GM23338 (cell line): Measurements from ENCODE around the gene PLPPR5. TPM values are rescaled to one million over a fixed set of nuclear protein-coding genes. Genes with fewer than 3 reads are reported as not detected.
"Not testable (repeated sequence)": the region's sequence is repeated elsewhere in the genome, so short reads cannot be mapped to it uniquely, and the experiment has no call there.

Experiments
- ATAC-seq: fragments of 200-7000 bp; cut with Tn5 transposase; 3 replicates; pipeline ENCODE4 v1.9.1; 2020
- DNase-seq: peaks from one replicate; pipeline ENCODE4 v3.0.0-alpha.2; 2015; ENCODE audit warnings: low spot score
- H2AFZ ChIP-seq: fragments of 200-600 bp; sonication (generic); 2 replicates; pipeline ENCODE4 v1.8.0; 2016; ENCODE audit warnings: antibody characterized with exemption, mild to moderate bottlenecking, moderate library complexity
- H3F3A ChIP-seq: fragments of 200-600 bp; sonication (generic); replicated peaks from 2 replicates; pipeline ENCODE4 v1.8.0; 2017; ENCODE audit warnings: antibody characterized with exemption, mixed run types, low read depth
- H3K27ac ChIP-seq: fragments of 200-600 bp; sonication (generic); 2 replicates; pipeline ENCODE4 v1.6.1; 2016; ENCODE audit warnings: low read depth
- H3K27me3 ChIP-seq: fragments of 200-600 bp; sonication (generic); 2 replicates; pipeline ENCODE4 v1.8.0; 2016; ENCODE audit warnings: mild to moderate bottlenecking, mixed run types, moderate library complexity; ENCODE audit not compliant: insufficient read depth
- H3K36me3 ChIP-seq: fragments of 200-600 bp; sonication (generic); 2 replicates; pipeline ENCODE4 v1.8.0; 2016; ENCODE audit warnings: mild to moderate bottlenecking; ENCODE audit not compliant: insufficient read depth
- H3K4me1 ChIP-seq: fragments of 200-600 bp; sonication (generic); 2 replicates; pipeline ENCODE4 v1.8.0; 2016; ENCODE audit warnings: mild to moderate bottlenecking, moderate library complexity; ENCODE audit not compliant: insufficient read depth
- H3K4me2 ChIP-seq: fragments of 200-600 bp; sonication (generic); 2 replicates; pipeline ENCODE4 v1.7.1; 2017; ENCODE audit warnings: mixed run types
- H3K4me3 ChIP-seq: fragments of 200-600 bp; sonication (generic); 2 replicates; pipeline ENCODE4 v1.6.1; 2016; ENCODE audit warnings: mixed run types
- H3K79me2 ChIP-seq: fragments of 200-600 bp; sonication (generic); replicated peaks from 2 replicates; pipeline ENCODE4 v1.8.0; 2017; ENCODE audit warnings: mild to moderate bottlenecking; ENCODE audit not compliant: insufficient read depth
- H3K9me2 ChIP-seq: fragments of 200-600 bp; sonication (generic); 2 replicates; pipeline ENCODE4 v1.8.0; 2017; ENCODE audit not compliant: insufficient read depth
- H4K20me1 ChIP-seq: fragments of 200-600 bp; sonication (generic); replicated peaks from 2 replicates; pipeline ENCODE4 v1.8.0; 2017; ENCODE audit warnings: mild to moderate bottlenecking; ENCODE audit not compliant: insufficient read depth
- H3K27ac Mint-ChIP-seq: 2 replicates; pipeline ENCODE4 v1.8.0; 2020; ENCODE audit warnings: inconsistent platforms, mild to moderate bottlenecking, moderate library complexity, mixed read lengths
- H3K27me3 Mint-ChIP-seq: 3 replicates; pipeline ENCODE4 v1.8.0; 2022; ENCODE audit warnings: low read depth, mild to moderate bottlenecking, moderate library complexity, mixed read lengths, inconsistent platforms; ENCODE audit not compliant: insufficient read depth, poor library complexity
- H3K36me3 Mint-ChIP-seq: 3 replicates; pipeline ENCODE4 v1.8.0; 2021; ENCODE audit warnings: low read depth, mild to moderate bottlenecking, inconsistent platforms, moderate library complexity, mixed read lengths
- H3K4me1 Mint-ChIP-seq: 3 replicates; pipeline ENCODE4 v1.8.0; 2020; ENCODE audit warnings: mild to moderate bottlenecking, inconsistent platforms, mixed read lengths
- H3K4me3 Mint-ChIP-seq: 3 replicates; pipeline ENCODE4 v1.8.0; 2021; ENCODE audit warnings: moderate library complexity, mild to moderate bottlenecking, inconsistent platforms, mixed read lengths
- H3K9me3 Mint-ChIP-seq: 3 replicates; pipeline ENCODE4 v1.8.0; 2020; ENCODE audit warnings: moderate library complexity, mild to moderate bottlenecking, inconsistent platforms, mixed read lengths
- NANOG ChIP-seq: IDR thresholded peaks from 2 replicates; pipeline ENCODE4 v1.6.1; 2016; ENCODE audit warnings: antibody characterized with exemption, borderline replicate concordance
- polyA plus RNA-seq: library from polyadenylated mRNA; unstranded; fragments of >200 nt; fragmentation: Nextera tagmentation; extraction: Ambion mirVana; gene quantifications from 2 replicates; pipeline ENCODE4 v1.2.1, GENCODE V29; 2016
- total RNA-seq: library from RNA; depleted of rRNA; stranded (reverse); fragments of >200 nt; shearing (Covaris generic); gene quantifications from 2 replicates; pipeline ENCODE4 v1.2.3, GENCODE V29; 2014
- TF ChIP-seq, protein P1 (sequence below): IDR thresholded peaks from one replicate; pipeline ENCODE4 v1.6.1; 2018; ENCODE audit warnings: antibody characterized with exemption; ENCODE audit not compliant: unreplicated experiment
- TF ChIP-seq, protein P2 (sequence below): fragments of 250-450 bp; sonication (Bioruptor Pico); IDR thresholded peaks from 2 replicates; pipeline ENCODE4 v1.5.0; 2020; ENCODE audit warnings: mild to moderate bottlenecking, moderate library complexity

Gene PLPPR5
- total and polyA plus RNA-seq, 2 experiments from 2014 or later = 3.2 to 4.2 TPM

DNA sequence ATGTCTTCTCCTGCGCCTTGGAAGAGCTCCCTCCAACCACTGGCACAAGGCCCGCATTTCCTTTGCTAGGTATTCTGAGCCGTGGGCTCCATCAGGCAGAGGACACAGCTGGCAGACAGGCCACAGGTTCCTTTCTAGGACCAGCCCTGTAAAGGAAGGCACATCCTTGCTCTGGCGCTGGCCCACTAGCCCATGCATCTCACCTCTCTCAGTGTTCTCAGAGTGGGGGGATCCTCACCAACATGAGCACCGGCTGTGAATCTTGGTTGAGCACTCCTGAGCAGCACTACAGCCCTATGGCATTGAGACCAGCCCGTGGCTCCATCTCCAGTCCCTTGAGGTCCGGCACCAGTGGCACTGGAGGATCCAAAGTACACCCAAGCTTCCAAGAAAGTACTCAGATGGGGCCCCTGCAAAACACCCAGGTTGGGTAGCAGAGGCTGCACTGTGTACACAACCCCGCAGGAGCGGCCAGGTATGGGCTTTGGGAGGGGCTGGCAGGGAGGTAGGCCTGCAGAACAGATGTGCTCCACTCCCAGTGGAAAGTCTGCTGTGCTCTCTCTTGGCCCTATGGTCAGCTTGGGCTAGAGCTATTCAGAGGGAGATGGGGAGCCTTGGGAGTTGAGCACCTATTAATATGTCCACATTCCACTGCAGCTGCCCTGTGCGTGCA is 47.1 kb upstream of the PLPPR5 start (continued):
- TF ChIP-seq, protein P1, sequence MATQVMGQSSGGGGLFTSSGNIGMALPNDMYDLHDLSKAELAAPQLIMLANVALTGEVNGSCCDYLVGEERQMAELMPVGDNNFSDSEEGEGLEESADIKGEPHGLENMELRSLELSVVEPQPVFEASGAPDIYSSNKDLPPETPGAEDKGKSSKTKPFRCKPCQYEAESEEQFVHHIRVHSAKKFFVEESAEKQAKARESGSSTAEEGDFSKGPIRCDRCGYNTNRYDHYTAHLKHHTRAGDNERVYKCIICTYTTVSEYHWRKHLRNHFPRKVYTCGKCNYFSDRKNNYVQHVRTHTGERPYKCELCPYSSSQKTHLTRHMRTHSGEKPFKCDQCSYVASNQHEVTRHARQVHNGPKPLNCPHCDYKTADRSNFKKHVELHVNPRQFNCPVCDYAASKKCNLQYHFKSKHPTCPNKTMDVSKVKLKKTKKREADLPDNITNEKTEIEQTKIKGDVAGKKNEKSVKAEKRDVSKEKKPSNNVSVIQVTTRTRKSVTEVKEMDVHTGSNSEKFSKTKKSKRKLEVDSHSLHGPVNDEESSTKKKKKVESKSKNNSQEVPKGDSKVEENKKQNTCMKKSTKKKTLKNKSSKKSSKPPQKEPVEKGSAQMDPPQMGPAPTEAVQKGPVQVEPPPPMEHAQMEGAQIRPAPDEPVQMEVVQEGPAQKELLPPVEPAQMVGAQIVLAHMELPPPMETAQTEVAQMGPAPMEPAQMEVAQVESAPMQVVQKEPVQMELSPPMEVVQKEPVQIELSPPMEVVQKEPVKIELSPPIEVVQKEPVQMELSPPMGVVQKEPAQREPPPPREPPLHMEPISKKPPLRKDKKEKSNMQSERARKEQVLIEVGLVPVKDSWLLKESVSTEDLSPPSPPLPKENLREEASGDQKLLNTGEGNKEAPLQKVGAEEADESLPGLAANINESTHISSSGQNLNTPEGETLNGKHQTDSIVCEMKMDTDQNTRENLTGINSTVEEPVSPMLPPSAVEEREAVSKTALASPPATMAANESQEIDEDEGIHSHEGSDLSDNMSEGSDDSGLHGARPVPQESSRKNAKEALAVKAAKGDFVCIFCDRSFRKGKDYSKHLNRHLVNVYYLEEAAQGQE = no peak
- TF ChIP-seq NANOG = no peak

DNA sequence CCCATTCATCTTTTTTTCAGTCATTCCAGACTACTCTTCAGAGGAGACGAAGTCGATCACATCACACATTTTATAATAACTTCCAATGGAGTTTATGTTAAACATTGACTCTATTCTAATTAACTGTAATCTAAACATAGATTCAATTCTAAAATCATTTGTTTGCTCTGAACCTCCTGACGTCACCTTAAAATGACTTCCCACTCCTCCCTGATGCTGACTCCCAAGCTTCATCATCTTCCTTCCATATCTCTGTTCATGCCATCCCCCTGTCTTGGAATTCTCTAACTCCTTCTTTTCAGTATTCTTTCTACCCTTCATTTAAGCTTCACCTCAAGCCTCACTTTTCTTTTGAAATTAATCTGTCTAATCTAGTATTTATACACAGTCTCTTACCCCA is 45.1 kb upstream of the PLPPR5 start:
- no peaks in the 10 kb centered on the region for H3F3A ChIP-seq
- H3K79me2 ChIP-seq = no peaks in the 10 kb centered on the region
- H3K4me3 Mint-ChIP-seq = no peak overlapping the region
- no peaks in the 10 kb centered on the region for H4K20me1 ChIP-seq
- DNase-seq (no peak), ATAC-seq (no peak)
- no peaks in the 10 kb centered on the region for H3K36me3 Mint-ChIP-seq
- no peaks in the 10 kb centered on the region for H3K4me1 Mint-ChIP-seq
- H3K9me2 ChIP-seq = no peaks in the 10 kb centered on the region
- no peak overlapping the region for H2AFZ ChIP-seq
- no peaks in the 10 kb centered on the region for H3K36me3 ChIP-seq
- peaks cover 2% of the 10 kb centered on the region for H3K27me3 Mint-ChIP-seq
- H3K4me2 ChIP-seq = no peak overlapping the region
- H3K27ac Mint-ChIP-seq = no peak overlapping the region
- no peaks in the 10 kb centered on the region for H3K27me3 ChIP-seq
- H3K27ac ChIP-seq = no peak overlapping the region
- H3K9me3 Mint-ChIP-seq = peaks cover 6% of the 10 kb centered on the region; the same call in 1 of the 3 replicates
- H3K4me1 ChIP-seq = no peaks in the 10 kb centered on the region
- TF ChIP-seq, protein P2, sequence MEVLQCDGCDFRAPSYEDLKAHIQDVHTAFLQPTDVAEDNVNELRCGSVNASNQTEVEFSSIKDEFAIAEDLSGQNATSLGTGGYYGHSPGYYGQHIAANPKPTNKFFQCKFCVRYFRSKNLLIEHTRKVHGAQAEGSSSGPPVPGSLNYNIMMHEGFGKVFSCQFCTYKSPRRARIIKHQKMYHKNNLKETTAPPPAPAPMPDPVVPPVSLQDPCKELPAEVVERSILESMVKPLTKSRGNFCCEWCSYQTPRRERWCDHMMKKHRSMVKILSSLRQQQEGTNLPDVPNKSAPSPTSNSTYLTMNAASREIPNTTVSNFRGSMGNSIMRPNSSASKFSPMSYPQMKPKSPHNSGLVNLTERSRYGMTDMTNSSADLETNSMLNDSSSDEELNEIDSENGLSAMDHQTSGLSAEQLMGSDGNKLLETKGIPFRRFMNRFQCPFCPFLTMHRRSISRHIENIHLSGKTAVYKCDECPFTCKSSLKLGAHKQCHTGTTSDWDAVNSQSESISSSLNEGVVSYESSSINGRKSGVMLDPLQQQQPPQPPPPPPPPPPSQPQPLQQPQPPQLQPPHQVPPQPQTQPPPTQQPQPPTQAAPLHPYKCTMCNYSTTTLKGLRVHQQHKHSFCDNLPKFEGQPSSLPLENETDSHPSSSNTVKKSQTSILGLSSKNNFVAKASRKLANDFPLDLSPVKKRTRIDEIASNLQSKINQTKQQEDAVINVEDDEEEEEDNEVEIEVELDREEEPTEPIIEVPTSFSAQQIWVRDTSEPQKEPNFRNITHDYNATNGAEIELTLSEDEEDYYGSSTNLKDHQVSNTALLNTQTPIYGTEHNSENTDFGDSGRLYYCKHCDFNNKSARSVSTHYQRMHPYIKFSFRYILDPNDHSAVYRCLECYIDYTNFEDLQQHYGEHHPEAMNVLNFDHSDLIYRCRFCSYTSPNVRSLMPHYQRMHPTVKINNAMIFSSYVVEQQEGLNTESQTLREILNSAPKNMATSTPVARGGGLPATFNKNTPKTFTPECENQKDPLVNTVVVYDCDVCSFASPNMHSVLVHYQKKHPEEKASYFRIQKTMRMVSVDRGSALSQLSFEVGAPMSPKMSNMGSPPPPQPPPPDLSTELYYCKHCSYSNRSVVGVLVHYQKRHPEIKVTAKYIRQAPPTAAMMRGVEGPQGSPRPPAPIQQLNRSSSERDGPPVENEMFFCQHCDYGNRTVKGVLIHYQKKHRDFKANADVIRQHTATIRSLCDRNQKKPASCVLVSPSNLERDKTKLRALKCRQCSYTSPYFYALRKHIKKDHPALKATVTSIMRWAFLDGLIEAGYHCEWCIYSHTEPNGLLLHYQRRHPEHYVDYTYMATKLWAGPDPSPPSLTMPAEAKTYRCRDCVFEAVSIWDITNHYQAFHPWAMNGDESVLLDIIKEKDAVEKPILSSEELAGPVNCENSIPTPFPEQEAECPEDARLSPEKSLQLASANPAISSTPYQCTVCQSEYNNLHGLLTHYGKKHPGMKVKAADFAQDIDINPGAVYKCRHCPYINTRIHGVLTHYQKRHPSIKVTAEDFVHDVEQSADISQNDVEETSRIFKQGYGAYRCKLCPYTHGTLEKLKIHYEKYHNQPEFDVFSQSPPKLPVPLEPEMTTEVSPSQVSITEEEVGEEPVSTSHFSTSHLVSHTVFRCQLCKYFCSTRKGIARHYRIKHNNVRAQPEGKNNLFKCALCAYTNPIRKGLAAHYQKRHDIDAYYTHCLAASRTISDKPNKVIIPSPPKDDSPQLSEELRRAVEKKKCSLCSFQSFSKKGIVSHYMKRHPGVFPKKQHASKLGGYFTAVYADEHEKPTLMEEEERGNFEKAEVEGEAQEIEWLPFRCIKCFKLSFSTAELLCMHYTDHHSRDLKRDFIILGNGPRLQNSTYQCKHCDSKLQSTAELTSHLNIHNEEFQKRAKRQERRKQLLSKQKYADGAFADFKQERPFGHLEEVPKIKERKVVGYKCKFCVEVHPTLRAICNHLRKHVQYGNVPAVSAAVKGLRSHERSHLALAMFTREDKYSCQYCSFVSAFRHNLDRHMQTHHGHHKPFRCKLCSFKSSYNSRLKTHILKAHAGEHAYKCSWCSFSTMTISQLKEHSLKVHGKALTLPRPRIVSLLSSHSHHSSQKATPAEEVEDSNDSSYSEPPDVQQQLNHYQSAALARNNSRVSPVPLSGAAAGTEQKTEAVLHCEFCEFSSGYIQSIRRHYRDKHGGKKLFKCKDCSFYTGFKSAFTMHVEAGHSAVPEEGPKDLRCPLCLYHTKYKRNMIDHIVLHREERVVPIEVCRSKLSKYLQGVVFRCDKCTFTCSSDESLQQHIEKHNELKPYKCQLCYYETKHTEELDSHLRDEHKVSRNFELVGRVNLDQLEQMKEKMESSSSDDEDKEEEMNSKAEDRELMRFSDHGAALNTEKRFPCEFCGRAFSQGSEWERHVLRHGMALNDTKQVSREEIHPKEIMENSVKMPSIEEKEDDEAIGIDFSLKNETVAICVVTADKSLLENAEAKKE = no peak
- H3K4me3 ChIP-seq = no peak overlapping the region

DNA sequence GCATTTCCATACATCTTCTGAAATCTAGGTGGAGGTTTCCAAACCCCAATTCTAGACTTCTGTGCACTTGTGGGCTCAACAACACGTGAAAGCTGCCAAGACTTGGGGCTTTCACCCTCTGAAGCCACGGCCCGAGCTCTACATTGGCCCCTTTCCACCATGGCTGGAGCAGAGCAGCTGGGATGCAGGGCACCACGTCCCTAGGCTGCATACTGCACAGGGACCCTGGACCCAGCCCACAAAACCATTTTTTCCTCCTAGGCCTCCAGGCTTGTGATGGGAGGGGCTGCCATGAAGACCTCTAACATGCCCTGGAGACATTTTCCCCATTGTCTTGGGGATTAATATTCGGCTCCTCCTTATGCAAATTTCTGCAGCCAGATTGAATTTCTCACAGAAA is 32.1 kb upstream of the PLPPR5 start:
- peaks cover 66% of the 10 kb centered on the region for H3K9me3 Mint-ChIP-seq
- not testable (repeated sequence) for H3K27ac Mint-ChIP-seq, H3K4me3 ChIP-seq, H3K4me2 ChIP-seq, H3K27me3 ChIP-seq, H2AFZ ChIP-seq, DNase-seq, H3K79me2 ChIP-seq, H3K4me1 Mint-ChIP-seq, H3K27me3 Mint-ChIP-seq, H3K27ac ChIP-seq, H4K20me1 ChIP-seq, ATAC-seq, H3K4me1 ChIP-seq, H3F3A ChIP-seq, H3K4me3 Mint-ChIP-seq
- peaks cover 10% of the 10 kb centered on the region; the same call in 1 of the 2 replicates for H3K9me2 ChIP-seq
- peaks cover 14% of the 10 kb centered on the region for H3K36me3 ChIP-seq
- H3K36me3 Mint-ChIP-seq = peaks cover 38% of the 10 kb centered on the region
